Measurements from ENCODE around the gene SIGLEC8. TPM values are rescaled to one million over a fixed set of nuclear protein-coding genes. Genes with fewer than 3 reads are reported as not detected.

Gene SIGLEC8
- polyA plus RNA-seq, 1 donor from 2014 or later: not detected

DNA sequence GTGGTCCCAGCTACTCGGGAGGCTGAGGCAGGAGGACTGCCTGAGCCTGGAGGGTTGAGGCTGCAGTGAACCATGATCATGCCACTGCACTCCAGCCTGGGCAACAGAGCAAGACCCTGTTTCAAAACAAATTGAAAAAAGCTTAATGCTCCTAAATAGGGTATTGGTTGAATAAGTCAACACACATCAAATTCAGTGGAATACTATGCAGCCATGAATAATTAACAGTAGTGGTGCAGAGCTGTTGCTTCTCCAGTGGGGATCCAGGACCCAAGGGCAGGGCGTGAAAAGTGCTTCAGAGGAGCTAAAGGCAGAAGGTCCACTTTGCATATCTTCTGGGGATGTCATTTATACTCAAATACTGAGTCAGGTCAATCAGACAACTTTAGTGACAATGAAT, 18.2 kb downstream of the SIGLEC8 start:
- H3K9ac ChIP-seq (ENCODE audit: low read length): no peak overlapping the region
- no peak overlapping the region for H2AFZ ChIP-seq (ENCODE audit: low read depth, low read length)
- H3K4me3 ChIP-seq (ENCODE audit: low read length): no peak overlapping the region
- no peak overlapping the region for H3K4me2 ChIP-seq (ENCODE audit: low read length)
- no peak overlapping the region for H3K27ac ChIP-seq (ENCODE audit: low read length)
- no peaks in the 10 kb centered on the region for H4K20me1 ChIP-seq (ENCODE audit: insufficient read depth)
- no peaks in the 10 kb centered on the region for H3K9me3 ChIP-seq (ENCODE audit: low read length)
- TF ChIP-seq, protein P1, sequence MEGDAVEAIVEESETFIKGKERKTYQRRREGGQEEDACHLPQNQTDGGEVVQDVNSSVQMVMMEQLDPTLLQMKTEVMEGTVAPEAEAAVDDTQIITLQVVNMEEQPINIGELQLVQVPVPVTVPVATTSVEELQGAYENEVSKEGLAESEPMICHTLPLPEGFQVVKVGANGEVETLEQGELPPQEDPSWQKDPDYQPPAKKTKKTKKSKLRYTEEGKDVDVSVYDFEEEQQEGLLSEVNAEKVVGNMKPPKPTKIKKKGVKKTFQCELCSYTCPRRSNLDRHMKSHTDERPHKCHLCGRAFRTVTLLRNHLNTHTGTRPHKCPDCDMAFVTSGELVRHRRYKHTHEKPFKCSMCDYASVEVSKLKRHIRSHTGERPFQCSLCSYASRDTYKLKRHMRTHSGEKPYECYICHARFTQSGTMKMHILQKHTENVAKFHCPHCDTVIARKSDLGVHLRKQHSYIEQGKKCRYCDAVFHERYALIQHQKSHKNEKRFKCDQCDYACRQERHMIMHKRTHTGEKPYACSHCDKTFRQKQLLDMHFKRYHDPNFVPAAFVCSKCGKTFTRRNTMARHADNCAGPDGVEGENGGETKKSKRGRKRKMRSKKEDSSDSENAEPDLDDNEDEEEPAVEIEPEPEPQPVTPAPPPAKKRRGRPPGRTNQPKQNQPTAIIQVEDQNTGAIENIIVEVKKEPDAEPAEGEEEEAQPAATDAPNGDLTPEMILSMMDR (IDR thresholded peaks at IDR 0.05; ENCODE audit: poor library complexity, severe bottlenecking): no peak
- TF ChIP-seq MXI1 (conservative IDR thresholded peaks at IDR 0.05; ENCODE audit: poor library complexity, severe bottlenecking) (no peak), EZH2 (IDR thresholded peaks at IDR 0.05; ENCODE audit: borderline replicate concordance, insufficient read depth, low read length, poor library complexity, severe bottlenecking) (no peak), RAD21 (conservative IDR thresholded peaks at IDR 0.05) (no peak), SMC3 (conservative IDR thresholded peaks at IDR 0.05; ENCODE audit: poor library complexity) (no peak), TAF1 (IDR thresholded peaks at IDR 0.05; ENCODE audit: low read depth) (no peak), POLR2AphosphoS5 (IDR thresholded peaks at IDR 0.05) (no peak), REST (IDR thresholded peaks at IDR 0.05; ENCODE audit: borderline replicate concordance) (no peak), EP300 (conservative IDR thresholded peaks at IDR 0.05; ENCODE audit: poor library complexity, severe bottlenecking) (no peak)
- no peaks in the 10 kb centered on the region for H3K79me2 ChIP-seq (replicated peaks; ENCODE audit: insufficient read depth, low read length)
- no peaks in the 10 kb centered on the region for H3K9me2 ChIP-seq (ENCODE audit: insufficient read depth, low read length)
- H3F3A ChIP-seq (ENCODE audit: insufficient read depth, low read length, poor library complexity, severe bottlenecking): no peaks in the 10 kb centered on the region
- H3K36me3 ChIP-seq (ENCODE audit: insufficient read depth, low read length): no peaks in the 10 kb centered on the region
- no peaks in the 10 kb centered on the region for H3K27me3 ChIP-seq (ENCODE audit: insufficient read depth, low read depth, low read length)

DNA sequence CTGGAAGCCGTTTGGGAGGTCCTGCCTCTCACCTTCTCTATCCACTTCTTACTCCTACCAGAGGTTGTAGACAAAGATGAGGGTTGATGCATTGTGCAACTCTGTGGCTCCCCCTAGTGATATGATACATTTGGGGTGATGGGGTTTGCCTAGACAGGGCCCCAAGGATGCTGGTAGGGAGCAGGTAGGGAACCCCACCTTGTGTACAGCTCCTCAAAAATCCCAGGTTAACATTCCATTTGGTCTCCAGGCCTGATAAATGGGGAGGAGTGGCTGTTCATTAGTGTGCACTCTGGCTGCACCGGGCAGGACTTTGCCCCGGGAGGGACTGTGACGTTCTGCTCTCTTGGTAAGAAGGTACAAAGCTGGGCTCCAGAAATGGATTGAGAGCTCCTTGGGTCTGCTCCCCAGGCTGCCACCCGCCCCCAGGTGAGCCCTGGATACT, 19.2 kb downstream of the SIGLEC8 start:
- Histone ChIP-seq H3K9ac (ENCODE audit: low read length) (no peak overlapping the region), H3K79me2 (replicated peaks; ENCODE audit: insufficient read depth, low read length) (no peaks in the 10 kb centered on the region), H2AFZ (ENCODE audit: low read depth, low read length) (no peak overlapping the region), H3K4me2 (ENCODE audit: low read length) (no peak overlapping the region), H3K36me3 (ENCODE audit: insufficient read depth, low read length) (no peaks in the 10 kb centered on the region), H3K27me3 (ENCODE audit: insufficient read depth, low read depth, low read length) (no peaks in the 10 kb centered on the region), H4K20me1 (ENCODE audit: insufficient read depth) (no peaks in the 10 kb centered on the region), H3K9me2 (ENCODE audit: insufficient read depth, low read length) (no peaks in the 10 kb centered on the region), H3K9me3 (ENCODE audit: low read length) (no peaks in the 10 kb centered on the region), H3F3A (ENCODE audit: insufficient read depth, low read length, poor library complexity, severe bottlenecking) (no peaks in the 10 kb centered on the region), H3K4me3 (ENCODE audit: low read length) (no peak overlapping the region), H3K27ac (ENCODE audit: low read length) (no peak overlapping the region)
- TF ChIP-seq MXI1 (conservative IDR thresholded peaks at IDR 0.05; ENCODE audit: poor library complexity, severe bottlenecking) (no peak), EP300 (conservative IDR thresholded peaks at IDR 0.05; ENCODE audit: poor library complexity, severe bottlenecking) (no peak), EZH2 (IDR thresholded peaks at IDR 0.05; ENCODE audit: borderline replicate concordance, insufficient read depth, low read length, poor library complexity, severe bottlenecking) (no peak), REST (IDR thresholded peaks at IDR 0.05; ENCODE audit: borderline replicate concordance) (no peak), RAD21 (conservative IDR thresholded peaks at IDR 0.05) (no peak), SMC3 (conservative IDR thresholded peaks at IDR 0.05; ENCODE audit: poor library complexity) (no peak), POLR2AphosphoS5 (IDR thresholded peaks at IDR 0.05) (no peak), TAF1 (IDR thresholded peaks at IDR 0.05; ENCODE audit: low read depth) (no peak)
- TF ChIP-seq, protein P1 (IDR thresholded peaks at IDR 0.05; ENCODE audit: poor library complexity, severe bottlenecking): no peak

Measured in neural cell (in vitro differentiated cells).